ENCODE results near the gene SND1. TPM values are rescaled to one million over a fixed set of nuclear protein-coding genes. Genes with fewer than 3 reads are reported as not detected.

SND1 gene
- total RNA-seq, 1 donor = 202 TPM

DNA sequence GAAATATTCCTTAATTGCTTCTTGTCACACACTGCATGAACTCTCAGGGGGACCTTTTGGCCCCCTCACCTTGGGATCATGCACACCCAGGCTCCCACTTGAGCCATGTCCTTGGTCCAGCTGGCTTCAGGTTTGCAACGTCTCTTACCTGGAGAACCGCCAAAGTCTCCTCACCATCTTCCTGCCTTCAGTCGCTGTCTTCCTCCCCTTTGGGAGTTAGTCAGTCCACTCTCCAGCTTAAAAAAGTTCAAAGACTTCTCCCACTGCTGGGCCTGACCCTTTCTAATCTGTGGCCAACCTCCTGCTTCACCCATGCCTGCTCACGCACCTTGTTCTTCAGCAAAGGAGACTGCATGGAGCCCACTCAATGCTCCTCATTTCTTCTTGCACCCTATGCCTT lies 461.8 kb downstream of the SND1 start:
- DNase-seq (ENCODE audit: low read depth) = no peak
- no peak overlapping the region for H3K4me3 ChIP-seq (ENCODE audit: low read depth, low read length)

GRCh38 chr7:128114806-128115205 lies 462.8 kb downstream of the SND1 start:
- H3K4me3 ChIP-seq (ENCODE audit: low read depth, low read length) = no peak overlapping the region
- TF ChIP-seq CTCF (IDR thresholded peaks at IDR 0.05; ENCODE audit: insufficient read depth, low read length) = no peak
- no peak for DNase-seq (ENCODE audit: low read depth)

More for the DNA sequence above, 461.8 kb downstream of the SND1 start:
- no peak for TF ChIP-seq CTCF (IDR thresholded peaks at IDR 0.05; ENCODE audit: insufficient read depth, low read length)

DNA sequence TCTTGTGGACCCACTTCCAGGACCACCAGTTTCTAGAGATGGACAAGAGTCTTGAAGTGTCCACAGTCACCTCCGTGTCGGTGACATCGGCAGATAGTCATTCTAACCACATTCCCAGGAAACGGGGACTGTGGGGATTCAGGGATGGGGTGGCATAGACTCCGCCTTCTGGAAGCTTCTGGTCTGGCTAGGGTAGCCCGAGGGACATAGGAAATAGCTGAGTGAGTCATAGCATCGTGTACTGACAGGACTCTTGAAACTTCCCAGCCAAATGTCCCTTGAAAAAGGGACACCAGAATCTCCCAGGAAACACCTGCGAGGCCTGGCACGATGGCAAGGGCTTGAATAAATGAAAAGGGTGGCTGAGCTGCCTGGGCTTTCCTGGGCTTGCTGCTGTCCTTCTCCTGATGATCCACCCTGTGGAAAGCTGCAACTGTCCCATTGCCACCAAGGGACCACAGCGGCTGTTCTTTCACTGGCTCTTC lies 463.4 kb downstream of the SND1 start:
- no peak overlapping the region for H3K4me3 ChIP-seq (ENCODE audit: low read depth, low read length)
- DNase-seq (ENCODE audit: low read depth) = no peak
- no peak for TF ChIP-seq CTCF (IDR thresholded peaks at IDR 0.05; ENCODE audit: insufficient read depth, low read length)

- TF ChIP-seq CTCF (IDR thresholded peaks at IDR 0.05; ENCODE audit: insufficient read depth, low read length) = no peak
- H3K4me3 ChIP-seq (ENCODE audit: low read depth, low read length) = no peak overlapping the region
- DNase-seq (ENCODE audit: low read depth) = no peak
Observed at GRCh38 chr7:128115821-128116723, 464.1 kb downstream of the SND1 start.

DNA sequence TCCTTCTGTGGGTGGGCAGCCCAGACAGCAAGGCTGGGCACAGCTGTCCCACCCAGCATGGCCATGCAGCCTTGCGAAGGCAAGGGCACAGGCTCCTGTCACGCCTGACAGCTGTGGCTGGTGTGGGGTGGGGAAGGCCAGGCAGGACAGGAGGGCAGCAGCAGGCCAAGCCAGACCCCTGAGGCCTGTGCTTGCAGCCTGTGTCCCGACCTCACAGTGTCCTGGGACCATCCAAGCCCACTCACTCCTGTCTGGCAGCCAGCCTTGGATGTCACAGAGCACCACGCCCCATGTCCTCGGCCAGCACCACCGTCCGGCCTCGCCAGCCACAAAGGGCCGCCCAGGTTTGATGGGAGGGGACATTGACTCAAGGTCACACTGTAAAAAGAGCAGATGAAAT lies 464.7 kb downstream of the SND1 start:
- no peak overlapping the region for H3K4me3 ChIP-seq (ENCODE audit: low read depth, low read length)
- TF ChIP-seq CTCF (IDR thresholded peaks at IDR 0.05; ENCODE audit: insufficient read depth, low read length) = no peak
- DNase-seq (ENCODE audit: low read depth) = no peak

- DNase-seq (ENCODE audit: low read depth) = no peak
- TF ChIP-seq CTCF (IDR thresholded peaks at IDR 0.05; ENCODE audit: insufficient read depth, low read length) = no peak
- H3K4me3 ChIP-seq (ENCODE audit: low read depth, low read length) = no peak overlapping the region
Observed at GRCh38 chr7:128117691-128118090, 465.7 kb downstream of the SND1 start.
